ENCODE data around the gene NLGN2.

Gene NLGN2

GRCh38 chr17:7467498-7467897 lies 59.9 kb downstream of the NLGN2 start:
- DNase-seq = no peak

GRCh38 chr17:7468290-7468689 lies 60.6 kb downstream of the NLGN2 start:
- no peak for DNase-seq

- DNase-seq = no peak
These were observed 61.3 kb downstream of the NLGN2 start for GRCh38 chr17:7468804-7469389.
